DOHH2 (cell line): ENCODE results near the gene ANKRD33B.

ENCODE experiments used
- EZH2phosphoT487 ChIP-seq: fragments of 200-600 bp; sonication (generic); IDR thresholded peaks from 2 replicates; pipeline ENCODE4 v1.6.1; 2017; ENCODE audit warnings: borderline replicate concordance, mild to moderate bottlenecking, antibody characterized with exemption, low read length, moderate library complexity, mixed read lengths
- TF ChIP-seq, protein P1 (sequence below): fragments of 200-600 bp; sonication (generic); IDR thresholded peaks from one replicate; pipeline ENCODE4 v1.5.1; 2014; ENCODE audit warnings: antibody characterized with exemption, mild to moderate bottlenecking, low read depth, low read length; ENCODE audit not compliant: poor library complexity, severe bottlenecking

DNA sequence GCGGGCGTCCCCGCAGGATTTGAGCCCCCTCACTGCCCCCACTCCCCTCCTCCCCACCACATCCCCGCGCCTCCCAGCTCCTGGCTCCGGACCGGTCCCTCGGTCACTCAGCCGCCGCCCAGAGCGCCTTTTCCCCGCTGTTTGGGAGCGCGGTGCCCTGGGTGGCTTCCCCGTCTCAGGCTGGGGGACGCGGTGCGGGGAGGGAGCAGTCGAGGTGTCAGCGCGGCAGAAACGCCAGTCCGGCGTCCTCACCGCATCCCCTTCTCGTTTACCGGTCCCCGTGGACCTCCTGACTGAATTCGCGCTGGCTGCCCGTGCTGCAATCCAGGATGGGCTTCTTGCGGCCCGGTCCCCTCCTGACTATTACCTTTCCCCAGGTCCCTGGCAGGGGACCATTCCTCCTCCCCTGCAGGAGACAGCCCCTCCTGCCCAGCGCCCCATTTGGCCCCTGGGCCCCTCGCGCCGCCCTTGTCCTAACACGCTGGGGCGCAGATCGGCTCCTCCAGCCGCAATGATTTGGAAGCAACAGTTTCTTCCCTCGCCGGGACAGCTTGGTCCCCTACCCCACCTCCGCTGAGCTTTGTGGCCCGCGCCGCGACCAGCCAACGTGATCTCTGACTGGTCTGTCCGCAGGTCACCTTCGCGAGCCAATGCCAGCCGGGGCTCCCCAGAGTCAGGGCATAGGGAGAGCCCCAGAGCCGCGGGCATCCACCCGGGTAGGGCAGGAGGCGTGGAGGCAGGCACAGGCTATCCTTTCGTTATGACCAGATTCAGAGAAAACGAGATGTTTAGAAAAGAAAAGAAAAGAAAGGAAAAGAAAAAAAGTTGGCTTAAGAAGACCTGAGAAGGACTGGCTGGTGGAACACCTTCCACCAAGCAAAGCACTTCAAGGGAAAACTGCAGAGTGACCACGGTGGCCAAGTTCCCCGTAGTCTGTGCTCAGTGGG is 1.2 kb downstream of the ANKRD33B start:
- TF ChIP-seq, protein P1, sequence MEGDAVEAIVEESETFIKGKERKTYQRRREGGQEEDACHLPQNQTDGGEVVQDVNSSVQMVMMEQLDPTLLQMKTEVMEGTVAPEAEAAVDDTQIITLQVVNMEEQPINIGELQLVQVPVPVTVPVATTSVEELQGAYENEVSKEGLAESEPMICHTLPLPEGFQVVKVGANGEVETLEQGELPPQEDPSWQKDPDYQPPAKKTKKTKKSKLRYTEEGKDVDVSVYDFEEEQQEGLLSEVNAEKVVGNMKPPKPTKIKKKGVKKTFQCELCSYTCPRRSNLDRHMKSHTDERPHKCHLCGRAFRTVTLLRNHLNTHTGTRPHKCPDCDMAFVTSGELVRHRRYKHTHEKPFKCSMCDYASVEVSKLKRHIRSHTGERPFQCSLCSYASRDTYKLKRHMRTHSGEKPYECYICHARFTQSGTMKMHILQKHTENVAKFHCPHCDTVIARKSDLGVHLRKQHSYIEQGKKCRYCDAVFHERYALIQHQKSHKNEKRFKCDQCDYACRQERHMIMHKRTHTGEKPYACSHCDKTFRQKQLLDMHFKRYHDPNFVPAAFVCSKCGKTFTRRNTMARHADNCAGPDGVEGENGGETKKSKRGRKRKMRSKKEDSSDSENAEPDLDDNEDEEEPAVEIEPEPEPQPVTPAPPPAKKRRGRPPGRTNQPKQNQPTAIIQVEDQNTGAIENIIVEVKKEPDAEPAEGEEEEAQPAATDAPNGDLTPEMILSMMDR, result no peak
- TF ChIP-seq EZH2phosphoT487, result no peak
